ENCODE measurements around the gene PSMD12.

Gene PSMD12

GRCh38 chr17:67386965-67387551, 20.7 kb upstream of the PSMD12 start:
- DNase-seq (ENCODE audit: low spot score) = peak; percentile 64

DNA sequence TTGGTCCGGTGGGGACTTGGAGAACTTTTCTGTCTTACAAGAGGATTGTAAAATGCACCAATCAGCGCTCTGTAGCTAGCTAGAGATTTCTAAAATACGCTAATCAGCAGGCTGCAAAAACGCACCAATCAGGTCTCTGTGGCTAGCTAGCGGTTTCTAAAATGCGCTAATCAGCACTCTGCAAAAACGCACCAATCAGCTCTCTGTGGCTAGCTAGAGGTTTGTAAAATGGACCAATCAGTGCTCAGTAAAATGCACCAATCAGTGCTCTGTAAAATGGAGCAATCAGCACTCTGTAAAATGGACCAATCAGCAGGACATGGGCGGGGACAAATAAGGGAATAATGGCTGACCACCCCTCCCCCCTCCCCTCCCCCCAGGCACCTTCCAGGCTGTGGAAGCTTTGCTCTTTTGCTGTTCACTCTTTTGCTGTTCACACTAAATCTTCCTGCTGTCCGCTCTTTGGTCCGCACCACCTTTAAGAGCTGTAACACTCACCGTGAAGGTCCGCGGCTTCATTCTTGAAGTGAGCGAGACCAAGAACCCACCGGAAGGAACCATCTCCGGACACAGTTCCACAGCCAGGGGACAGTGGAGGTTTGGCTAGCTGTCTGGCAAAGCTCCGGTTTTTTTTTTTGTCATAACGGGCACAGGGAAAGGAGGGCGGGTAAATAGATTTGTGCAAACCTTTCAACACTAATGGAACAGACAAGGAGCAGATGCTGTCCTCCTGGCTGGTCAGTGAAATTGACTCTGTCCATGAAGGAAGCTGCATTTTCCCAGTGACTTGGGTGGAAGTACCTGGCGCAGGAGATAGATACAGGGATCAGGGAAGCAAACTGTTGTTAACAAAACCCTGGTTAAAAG, 19.0 kb upstream of the PSMD12 start:
- no peak for DNase-seq (ENCODE audit: low spot score)

- no peak for DNase-seq (ENCODE audit: low spot score)
Measured at GRCh38 chr17:67381929-67382257, 15.5 kb upstream of the PSMD12 start.

GRCh38 chr17:67379251-67379630, 12.9 kb upstream of the PSMD12 start:
- no peak for DNase-seq (ENCODE audit: low spot score)

GRCh38 chr17:67378454-67379250, 12.3 kb upstream of the PSMD12 start:
- peak; percentile 71 for DNase-seq (ENCODE audit: low spot score)

DNA sequence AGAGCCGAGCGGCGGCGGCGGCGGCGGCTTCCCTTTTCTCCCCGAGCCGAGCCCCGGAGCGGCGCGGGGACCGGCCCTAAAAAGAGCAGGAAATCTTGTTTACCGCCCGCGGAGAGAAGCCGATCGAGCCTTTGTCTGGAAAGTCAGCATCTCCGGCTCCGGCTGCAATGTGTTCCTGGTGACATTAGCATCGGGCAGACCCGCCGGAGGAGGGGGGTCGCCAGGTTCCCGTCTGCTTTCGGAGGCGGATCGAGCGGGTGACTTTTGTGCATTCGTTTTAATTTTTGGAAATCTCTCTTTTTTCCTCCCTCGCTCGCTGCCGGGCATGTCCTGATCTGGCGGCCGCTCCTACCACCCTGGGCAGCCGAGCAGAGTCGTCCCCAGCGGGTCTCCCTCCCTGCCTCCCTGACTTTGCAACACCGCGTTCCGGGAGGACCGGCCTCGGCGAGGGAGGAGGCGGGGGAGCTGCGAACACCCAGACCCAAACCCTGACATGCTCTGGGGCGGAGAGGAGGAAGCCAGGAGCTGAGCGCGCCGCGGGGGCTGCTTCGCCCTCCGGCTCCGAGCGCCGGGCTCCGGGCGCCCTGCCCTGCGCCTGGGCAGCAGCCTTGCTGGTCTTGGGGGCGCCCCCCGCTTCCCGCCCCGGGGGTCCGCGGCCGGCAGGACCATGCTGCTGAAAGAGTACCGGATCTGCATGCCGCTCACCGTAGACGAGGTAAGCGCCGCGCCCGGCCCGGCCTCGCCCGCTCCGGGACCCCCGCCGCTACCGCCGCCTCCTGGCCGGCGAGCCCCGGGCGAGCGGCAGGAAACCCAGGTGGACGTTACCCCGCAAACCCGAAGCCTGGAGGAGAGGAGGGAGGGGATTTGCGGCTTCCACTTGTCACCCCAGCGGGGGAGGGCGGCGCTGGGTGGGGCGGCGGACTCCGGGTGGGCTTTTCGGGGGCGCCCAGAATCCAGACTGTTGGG, 11.4 kb upstream of the PSMD12 start:
- DNase-seq (ENCODE audit: low spot score) = peak; percentile 67

GRCh38 chr17:67376737-67377487, 10.5 kb upstream of the PSMD12 start, which contains the start of gene PITPNC1:
Gene PITPNC1, plus strand, starts transcription at chr17:67377281.
- peak; percentile 79 for DNase-seq (ENCODE audit: low spot score)

- DNase-seq (ENCODE audit: low spot score) = no peak
Measured at GRCh38 chr17:67376415-67376736, 10.0 kb upstream of the PSMD12 start.

DNA sequence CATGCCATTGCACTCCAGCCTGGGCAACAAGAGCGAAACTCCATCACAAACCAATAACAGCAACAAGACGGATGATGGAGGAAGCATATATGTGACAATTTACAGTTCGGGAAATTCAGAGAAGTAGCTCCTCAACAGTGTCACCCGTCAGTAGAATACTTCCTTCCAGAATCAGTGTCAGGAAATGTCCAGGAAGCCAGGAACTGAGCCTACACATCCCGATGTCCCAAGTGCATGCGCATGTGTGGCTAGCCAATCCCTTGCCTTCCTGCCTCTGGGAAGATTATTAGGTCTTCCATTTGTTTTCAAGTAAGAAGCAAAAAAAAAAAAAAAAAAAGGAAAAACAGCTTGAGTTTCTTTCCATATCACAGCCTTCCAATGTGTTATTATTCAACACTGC, 9.3 kb upstream of the PSMD12 start:
- no peak for DNase-seq (ENCODE audit: low spot score)

- no peak for DNase-seq (ENCODE audit: low spot score)
Measured at GRCh38 chr17:67375054-67375427, 8.7 kb upstream of the PSMD12 start.

- peak; percentile 77 for DNase-seq (ENCODE audit: low spot score)
Measured at GRCh38 chr17:67374329-67375053, 8.1 kb upstream of the PSMD12 start.

DNA sequence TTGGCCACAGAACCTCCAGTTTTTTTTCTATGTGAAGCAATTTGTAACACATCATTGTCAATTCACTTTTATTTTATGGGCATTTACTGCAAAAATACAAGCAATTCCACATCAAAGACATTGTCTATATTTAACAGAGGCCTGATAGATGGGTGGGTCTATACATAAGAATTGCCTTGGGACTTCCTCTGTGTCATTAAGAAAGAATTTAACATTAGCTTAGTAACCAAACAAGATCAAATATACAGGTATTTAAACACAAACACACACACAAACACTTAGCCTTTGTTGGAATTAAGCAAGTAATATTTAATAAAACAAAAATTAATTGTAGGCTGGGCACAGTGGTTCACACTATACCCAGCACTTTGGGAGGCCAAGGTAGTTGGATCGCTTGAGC, 6.4 kb upstream of the PSMD12 start:
- DNase-seq (ENCODE audit: low spot score) = no peak

DNA sequence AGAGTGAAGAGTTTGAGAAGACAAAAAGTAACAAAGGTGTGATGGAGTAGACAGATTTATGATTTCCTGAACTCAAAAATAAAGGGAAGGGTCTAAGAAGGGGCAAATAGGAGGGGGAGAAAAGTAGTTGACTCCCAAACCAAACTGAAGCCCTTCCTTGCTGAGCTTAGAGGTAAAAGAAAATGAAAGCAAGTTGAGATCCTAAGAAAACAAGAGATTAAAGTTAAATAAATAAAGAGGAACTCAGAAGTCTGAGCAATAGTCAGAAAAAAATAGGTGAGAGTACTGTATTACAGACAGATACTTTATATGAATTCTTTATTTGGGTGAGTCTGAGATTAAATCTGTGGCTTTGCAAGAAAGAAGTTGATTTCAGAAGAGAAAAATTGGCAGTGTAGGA, 3.3 kb upstream of the PSMD12 start:
- no peak for DNase-seq (ENCODE audit: low spot score)

DNA sequence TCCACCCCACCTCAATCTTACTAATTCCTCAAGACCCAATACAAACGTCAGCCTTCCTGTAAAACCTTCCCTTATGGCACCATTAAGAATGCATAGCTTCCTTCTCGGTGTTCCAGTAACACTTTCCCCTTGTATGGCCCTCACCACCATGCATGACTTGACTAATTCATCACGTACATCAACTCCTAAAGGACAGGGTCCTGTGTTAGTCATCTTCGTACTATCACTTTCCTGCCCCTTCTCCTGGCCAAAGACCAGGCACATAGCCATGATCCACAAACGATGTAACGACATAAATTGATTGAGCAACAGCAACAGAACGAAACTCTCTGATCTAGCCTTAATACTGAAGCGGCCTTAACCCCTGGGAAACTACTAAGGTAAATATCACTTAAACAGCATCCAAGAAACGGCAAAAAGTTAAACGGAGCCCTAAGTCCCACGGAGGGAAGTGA, 612 bp downstream of the PSMD12 start:
- DNase-seq (ENCODE audit: low spot score) = no peak

DNA sequence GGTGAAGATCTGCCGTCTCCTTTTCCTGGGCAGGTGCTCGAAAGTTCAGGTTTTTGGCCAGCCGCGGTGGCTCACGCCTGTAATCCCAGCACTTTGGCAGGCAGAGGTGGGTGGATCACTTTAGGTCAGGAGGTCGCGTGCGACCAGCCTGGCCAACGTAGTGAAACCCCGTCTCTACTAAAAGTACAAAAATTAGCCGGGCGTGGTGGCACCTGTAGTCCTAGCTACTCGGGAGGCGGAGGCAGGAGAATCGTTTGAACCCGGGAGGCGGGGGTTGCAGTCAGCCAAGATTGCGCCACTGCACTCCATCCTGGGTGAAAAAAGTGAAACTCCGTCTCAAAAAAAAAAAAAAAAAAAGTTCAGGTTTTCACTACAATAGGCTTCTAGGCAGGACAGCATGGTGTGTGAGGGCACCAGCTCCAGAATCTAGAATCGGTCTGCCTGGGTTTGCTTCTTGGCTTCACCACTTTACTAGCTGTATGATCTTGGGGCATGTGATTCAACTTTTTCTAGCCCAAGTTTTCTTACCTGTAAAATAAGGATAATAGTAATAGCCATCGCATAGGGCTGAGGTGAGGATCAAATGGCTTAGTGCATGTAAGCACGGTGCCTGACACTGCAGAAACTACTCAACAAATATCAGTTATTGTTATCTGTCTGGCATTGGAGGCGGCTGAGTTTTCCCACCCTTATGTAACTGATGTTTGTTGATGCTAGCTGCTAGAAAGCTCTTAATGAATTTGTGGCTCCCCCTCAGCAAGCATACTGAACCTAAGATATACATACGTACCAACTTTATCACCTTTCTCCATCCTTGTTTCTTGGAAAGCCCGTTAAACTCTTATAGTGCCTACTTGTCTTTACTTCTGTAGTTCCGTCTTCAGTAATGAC, 1.3 kb downstream of the PSMD12 start:
- DNase-seq (ENCODE audit: low spot score) = no peak

GRCh38 chr17:67362173-67362572, 4.2 kb downstream of the PSMD12 start:
- no peak for DNase-seq (ENCODE audit: low spot score)

GRCh38 chr17:67360880-67361279, 5.5 kb downstream of the PSMD12 start:
- DNase-seq (ENCODE audit: low spot score) = no peak

DNA sequence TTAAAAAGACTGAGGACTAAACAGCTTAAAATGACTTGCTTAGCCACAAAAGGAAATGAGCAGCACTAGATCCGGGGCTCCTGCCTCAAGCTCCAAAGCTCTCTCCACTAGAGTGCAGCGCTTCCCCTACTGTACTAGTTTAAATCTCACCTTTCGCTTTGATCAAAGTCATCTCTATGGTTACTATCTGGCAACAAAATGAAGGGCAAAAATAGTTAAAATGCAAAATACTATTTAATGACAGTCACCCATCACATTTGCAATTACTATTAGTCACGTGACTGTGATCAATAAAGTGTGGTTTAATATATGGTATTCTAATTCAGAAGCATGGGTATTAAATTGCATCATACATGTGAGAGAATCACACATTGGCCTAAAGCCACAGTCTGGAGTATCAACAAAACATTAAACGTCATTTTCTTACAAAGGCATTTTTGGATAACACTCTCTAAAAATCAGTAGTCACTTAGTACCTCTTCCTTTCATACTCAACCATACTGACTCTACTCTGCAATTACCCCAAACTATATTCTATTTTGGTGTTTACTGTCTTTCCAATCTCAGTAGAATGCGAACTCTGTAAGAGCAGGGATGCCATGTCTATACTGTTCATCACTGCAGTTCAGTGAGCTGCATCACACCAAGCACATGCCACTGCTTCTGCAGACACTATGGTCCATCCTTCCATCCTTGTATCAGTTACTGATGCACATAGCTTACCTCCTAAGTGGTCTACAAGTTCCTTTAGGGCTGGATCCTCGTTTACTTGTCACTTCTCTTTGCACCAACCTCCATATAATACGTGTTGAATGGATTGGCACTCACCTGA, 6.2 kb downstream of the PSMD12 start:
- no peak for DNase-seq (ENCODE audit: low spot score)

GRCh38 chr17:67358612-67359011, 7.8 kb downstream of the PSMD12 start:
- DNase-seq (ENCODE audit: low spot score) = no peak
